Transverse colon (tissue), 4 donors: ENCODE results near the gene ZBTB48. TPM values are rescaled to one million over a fixed set of nuclear protein-coding genes. Genes with fewer than 3 reads are reported as not detected.
A peak's percentile ranks its signal among the peaks of the same experiment; 100 is the strongest.

Source experiments
- DNase-seq: peaks from one replicate; pipeline ENCODE4 v3.0.0-alpha.2; 2019
- H3K27ac ChIP-seq, 4 donors: fragments of 200-600 bp; sonication (generic); 2 replicates each; pipeline ENCODE4 v1.5.1; 2016 to 2018; ENCODE audit warnings: inconsistent platforms in 4 of 4
- H3K27me3 ChIP-seq: fragments of 200-600 bp; sonication (generic); 2 replicates; pipeline ENCODE4 v1.5.1; 2017; ENCODE audit warnings: inconsistent platforms
- H3K36me3 ChIP-seq, 4 donors: fragments of 200-600 bp; sonication (generic); 2 replicates each; pipeline ENCODE4 v1.5.1; 2017 to 2019; ENCODE audit warnings: inconsistent platforms in 4 of 4
- H3K4me1 ChIP-seq, 4 donors: fragments of 200-600 bp; sonication (generic); 2 replicates each; pipeline ENCODE4 v1.5.1; 2017 to 2020; ENCODE audit warnings: inconsistent platforms in 4 of 4
- H3K4me3 ChIP-seq, 4 donors: fragments of 200-600 bp; sonication (generic); 1 replicate in 1 of 4; 2 replicates in 3 of 4; pipeline versions ENCODE4 v1.5.1 to v1.6.1; 2017 to 2019; ENCODE audit warnings: inconsistent platforms in 4 of 4
- H3K9me3 ChIP-seq, 2 donors: fragments of 200-600 bp; sonication (generic); 2 replicates each; pipeline ENCODE4 v1.5.1; 2017 to 2019; ENCODE audit warnings: inconsistent platforms in 2 of 2
- CTCF ChIP-seq, 5 experiments: fragments of 200-600 bp in 3 of 5; fragments of 450-650 bp in 2 of 5; sonication (generic) in 3 of 5; IDR thresholded peaks; 1 replicate in 2 of 5; 2 replicates in 3 of 5; pipeline ENCODE4 v1.5.1; 2016 to 2017; ENCODE audit warnings: antibody characterized with exemption in 5 of 5, inconsistent platforms in 3 of 5, mild to moderate bottlenecking in 2 of 5, moderate library complexity in 1 of 5
- EP300 ChIP-seq: sonication (generic); formaldehyde crosslinking; IDR thresholded peaks from one replicate; pipeline ENCODE4 v1.6.1; 2017; ENCODE audit warnings: antibody characterized with exemption, low read depth
- POLR2A ChIP-seq: fragments of 450-650 bp; IDR thresholded peaks from one replicate; pipeline ENCODE4 v1.6.1; 2016; ENCODE audit warnings: antibody characterized with exemption, mild to moderate bottlenecking, moderate library complexity
- POLR2AphosphoS5 ChIP-seq, 3 donors: sonication (generic); formaldehyde crosslinking; IDR thresholded peaks; one replicate each; pipeline ENCODE4 v1.6.1; 2016; ENCODE audit warnings: antibody characterized with exemption in 3 of 3
- WGBS, 2 donors: methylation state at CpG; one replicate each; pipeline ENCODE4 v1.1.5; 2018; ENCODE audit warnings: low coverage in 1 of 2; 5-methylcytosine and 5-hydroxymethylcytosine counted together
- in situ Hi-C, 4 donors: fragments of 200-750 bp; cut with MboI; loops; one replicate each; pipeline versions ENCODE4 v1.15.0 to v1.15.1; 2017; ENCODE audit warnings: low sequenced_read_pairs in 3 of 4, low pct_ligation_motif_present in 1 of 4, low pct_unique_long_range_greater_than_20kb in 1 of 4
- intact Hi-C: fragments of 100-400 bp; cut with DNase I; formaldehyde crosslinking; loops from one replicate; pipeline ENCODE4 v1.15.1; 2023; ENCODE audit warnings: low total_unique reads
- total RNA-seq, 4 donors: library from RNA; depleted of rRNA; stranded (reverse); fragments of >200 nt; gene quantifications; one replicate each; pipeline ENCODE4 v1.1.0, GENCODE V29; 2016

ZBTB48 gene
- total RNA-seq, 4 donors from 2014 or later, result 18.3 to 37.7 (median 30.5) TPM

GRCh38 chr1:6601049-6601922 lies 21.5 kb downstream of the ZBTB48 start:
- peak overlapping the region; percentile 64 to 90 (median 71) for H3K4me3 ChIP-seq
- TF ChIP-seq CTCF (IDR thresholded peaks at IDR 0.05) (no peak), POLR2AphosphoS5 (IDR thresholded peaks at IDR 0.05) (peak; percentile 73 to 86 (median 79)), POLR2A (peak; percentile 62), EP300 (no peak)
- H3K36me3 ChIP-seq, result peaks cover 0 to 11% (median 4%) of the 10 kb centered on the region in 4 donors
- intact Hi-C loops, result no loop called here
- 0% methylated on average over 4 to 36 of the region's 40 CpGs for WGBS, 2 donors
- peak overlapping the region; percentile 95 to 99 (median 98) for H3K27ac ChIP-seq
- in situ Hi-C loops, result no loop called here
- peak; percentile 78 for DNase-seq
- H3K4me1 ChIP-seq, result peaks cover 28 to 59% (median 46%) of the 10 kb centered on the region in 4 donors
- no peaks in the 10 kb centered on the region for H3K9me3 ChIP-seq
- H3K27me3 ChIP-seq, result no peaks in the 10 kb centered on the region

GRCh38 chr1:6601923-6602668 lies 22.3 kb downstream of the ZBTB48 start:
- WGBS, 2 donors, result 1% methylated on average over 93 of the region's 103 CpGs; no CpG with 5 or more reads in 1 of the 2 donors
- H3K36me3 ChIP-seq, result peaks cover 0 to 10% (median 4%) of the 10 kb centered on the region in 4 donors
- peaks cover 23 to 51% (median 38%) of the 10 kb centered on the region in 4 donors for H3K4me1 ChIP-seq
- no peaks in the 10 kb centered on the region for H3K9me3 ChIP-seq
- intact Hi-C loops (no loop called here), in situ Hi-C loops (no loop called here)
- peak in 1 of 3 donors; percentile 16 for TF ChIP-seq POLR2AphosphoS5 (IDR thresholded peaks at IDR 0.05)
- no peak for TF ChIP-seq CTCF (IDR thresholded peaks at IDR 0.05)
- H3K4me3 ChIP-seq, result peak overlapping the region; percentile 64 to 90 (median 71)
- DNase-seq, result peak; percentile 40
- H3K27me3 ChIP-seq, result no peaks in the 10 kb centered on the region
- H3K27ac ChIP-seq, result peak overlapping the region; percentile 95 to 99 (median 98)

GRCh38 chr1:6602669-6603237 lies 23.0 kb downstream of the ZBTB48 start, which contains the start of gene KLHL21:
Gene KLHL21, minus strand, starts transcription at chr1:6602869. Its CDS starts 52 bp downstream, at chr1:6602817.
- Histone ChIP-seq H3K36me3 (peaks cover 0 to 9% (median 2%) of the 10 kb centered on the region in 4 donors), H3K9me3 (no peaks in the 10 kb centered on the region), H3K4me3 (peak within 1 kb of the TSS; percentile 64 to 90 (median 71)), H3K27me3 (no peaks in the 10 kb centered on the region), H3K4me1 (peaks cover 19 to 45% (median 33%) of the 10 kb centered on the region in 4 donors), H3K27ac (peak within 1 kb of the TSS; percentile 95 to 99 (median 98))
- DNase-seq, result peak; percentile 91
- intact Hi-C loops (no loop called here), in situ Hi-C loops (no loop called here)
- WGBS, 2 donors, result 0% methylated on average over 69 of the region's 84 CpGs; no CpG with 5 or more reads in 1 of the 2 donors
- TF ChIP-seq EP300 (no peak), POLR2AphosphoS5 (IDR thresholded peaks at IDR 0.05) (peak; percentile 91 to 95 (median 92)), POLR2A (peak; percentile 90)

GRCh38 chr1:6603238-6603914 lies 23.6 kb downstream of the ZBTB48 start:
- H3K27me3 ChIP-seq, result no peaks in the 10 kb centered on the region
- WGBS, 2 donors, result 1 to 2% methylated on average over 12 to 36 of the region's 36 CpGs
- H3K9me3 ChIP-seq, result no peaks in the 10 kb centered on the region
- peaks cover 19 to 40% (median 28%) of the 10 kb centered on the region in 4 donors for H3K4me1 ChIP-seq
- in situ Hi-C loops (no loop called here), intact Hi-C loops (no loop called here)
- peak overlapping the region; percentile 62 to 90 (median 71) for H3K4me3 ChIP-seq
- DNase-seq, result peak; percentile 65
- peak overlapping the region; percentile 95 to 99 (median 98) for H3K27ac ChIP-seq
- peaks cover 0 to 2% (median 0%) of the 10 kb centered on the region in 4 donors for H3K36me3 ChIP-seq
- TF ChIP-seq CTCF (IDR thresholded peaks at IDR 0.05), result no peak
- TF ChIP-seq POLR2AphosphoS5 (IDR thresholded peaks at IDR 0.05), result peak; percentile 3 to 52 (median 5)
- TF ChIP-seq EP300, result no peak
- peak; percentile 75 for TF ChIP-seq POLR2A
